Stimulated activated CD8-positive, alpha-beta memory T cell treated with anti-CD3 and anti-CD28 coated beads, Interleukin-7, amount 100 ng/mL, for 4 hours (primary cell): Measurements from ENCODE around the gene ADAM17.
"Not testable (repeated sequence)": the region's sequence is repeated elsewhere in the genome, so short reads cannot be mapped to it uniquely, and the experiment has no call there.

Experiments used
- DNase-seq, 2 donors: peaks; one replicate each; pipeline ENCODE4 v3.0.0-alpha.2; 2020; ENCODE audit warnings: low read depth in 2 of 2

The ADAM17 gene

GRCh38 chr2:9565436-9566153 lies 10.0 kb upstream of the ADAM17 start:
- DNase-seq = no peak

- no peak for DNase-seq
These were observed 5.0 kb upstream of the ADAM17 start for GRCh38 chr2:9560628-9561027.

- DNase-seq = no peak
These were observed 3.3 kb upstream of the ADAM17 start for GRCh38 chr2:9558948-9559381.

GRCh38 chr2:9556121-9556743 lies 602 bp upstream of the ADAM17 start:
- DNase-seq = peak in 1 of 2 donors; percentile 1

- DNase-seq = peak; percentile 6 to 13
These were observed 721 bp downstream of the ADAM17 start for GRCh38 chr2:9554921-9555296.

GRCh38 chr2:9552219-9553178 lies 3.1 kb downstream of the ADAM17 start:
- no peak for DNase-seq

- not testable (repeated sequence) for DNase-seq
These were observed 4.7 kb downstream of the ADAM17 start for GRCh38 chr2:9550859-9551391.

- no peak for DNase-seq
These were observed 6.2 kb downstream of the ADAM17 start for GRCh38 chr2:9549420-9549819.

GRCh38 chr2:9548506-9548905 lies 7.1 kb downstream of the ADAM17 start:
- DNase-seq = no peak

- DNase-seq = no peak
These were observed 8.2 kb downstream of the ADAM17 start for GRCh38 chr2:9547262-9547991.

- no peak for DNase-seq
These were observed 10.1 kb downstream of the ADAM17 start for GRCh38 chr2:9545502-9545901.

- no peak for DNase-seq
These were observed 12.1 kb downstream of the ADAM17 start for GRCh38 chr2:9543557-9543956.

- no peak for DNase-seq
These were observed 16.1 kb downstream of the ADAM17 start for GRCh38 chr2:9539531-9539930.

GRCh38 chr2:9538000-9538507 lies 17.6 kb downstream of the ADAM17 start:
- no peak for DNase-seq

GRCh38 chr2:9536504-9536903 lies 19.1 kb downstream of the ADAM17 start:
- no peak for DNase-seq

- DNase-seq = no peak
These were observed 20.5 kb downstream of the ADAM17 start for GRCh38 chr2:9535177-9535576.

GRCh38 chr2:9533663-9534062 lies 22.0 kb downstream of the ADAM17 start:
- DNase-seq = no peak

- DNase-seq = no peak
These were observed 23.2 kb downstream of the ADAM17 start for GRCh38 chr2:9532421-9532820.

GRCh38 chr2:9527995-9528787 lies 27.4 kb downstream of the ADAM17 start:
- DNase-seq = no peak

- DNase-seq = no peak
These were observed 30.4 kb downstream of the ADAM17 start for GRCh38 chr2:9525266-9525665.
